Mucosa of gallbladder (tissue), 1 donor: Measurements from ENCODE around the gene RIOK2. TPM values are rescaled to one million over a fixed set of nuclear protein-coding genes. Genes with fewer than 3 reads are reported as not detected.

Experiments
- DNase-seq: peaks from one replicate; pipeline ENCODE4 v3.0.0-alpha.2; 2020; ENCODE audit warnings: low spot score
- total RNA-seq: library from RNA; stranded (reverse); gene quantifications from one replicate; pipeline ENCODE4 v1.2.1, GENCODE V29; 2021
- donor health status: DM: no; HTN: no; CAD: no.

The RIOK2 gene
- total RNA-seq, 1 donor from 2014 or later: 13.7 TPM

GRCh38 chr5:97125125-97125683, 57.8 kb downstream of the RIOK2 start:
- no peak for DNase-seq

GRCh38 chr5:97124335-97124734, 58.7 kb downstream of the RIOK2 start:
- DNase-seq: no peak

- no peak for DNase-seq
These were observed 61.2 kb downstream of the RIOK2 start for GRCh38 chr5:97121848-97122247.

GRCh38 chr5:97120195-97120594, 62.9 kb downstream of the RIOK2 start:
- DNase-seq: no peak

- no peak for DNase-seq
These were observed 64.0 kb downstream of the RIOK2 start for GRCh38 chr5:97119007-97119390.

- no peak for DNase-seq
These were observed 64.6 kb downstream of the RIOK2 start for GRCh38 chr5:97118261-97119006.

GRCh38 chr5:97115932-97116331, 67.1 kb downstream of the RIOK2 start:
- no peak for DNase-seq

- DNase-seq: no peak
These were observed 70.8 kb downstream of the RIOK2 start for GRCh38 chr5:97112230-97112629.

GRCh38 chr5:97111616-97112015, 71.4 kb downstream of the RIOK2 start:
- DNase-seq: no peak

GRCh38 chr5:97111004-97111403, 72.0 kb downstream of the RIOK2 start:
- no peak for DNase-seq

Other genes starting within 250 kb of the RIOK2 start
- 37.1 TPM for gene LNPEP, start 247.2 kb downstream of the RIOK2 start, total RNA-seq
- 0.17 TPM for gene LIX1, start 40.6 kb downstream of the RIOK2 start, total RNA-seq